DND-41 (cell line): ENCODE measurements around the gene IP6K2.

Source experiments
- ATAC-seq: fragments of 200-7000 bp; cut with Tn5 transposase; 3 replicates; pipeline ENCODE4 v1.9.1; 2021; ENCODE audit warnings: low read depth; ENCODE audit not compliant: insufficient read depth
- DNase-seq: peaks from one replicate; pipeline ENCODE4 v3.0.0-alpha.2; 2020
- H2AFZ ChIP-seq: 2 replicates; pipeline ENCODE4 v1.6.0; 2012; ENCODE audit warnings: low read depth, low read length
- H3K27ac ChIP-seq: 2 replicates; pipeline ENCODE4 v1.5.1; 2012; ENCODE audit warnings: low read length, inconsistent platforms
- H3K27me3 ChIP-seq: fragments of 200-600 bp; sonication (generic); 2 replicates; pipeline ENCODE4 v1.6.0; 2012; ENCODE audit warnings: low read length, mild to moderate bottlenecking, inconsistent platforms; ENCODE audit not compliant: insufficient read depth, poor library complexity
- H3K36me3 ChIP-seq: 2 replicates; pipeline ENCODE4 v1.5.1; 2012; ENCODE audit warnings: low read length, inconsistent platforms; ENCODE audit not compliant: insufficient read depth
- H3K4me1 ChIP-seq: 2 replicates; pipeline ENCODE4 v1.5.1; 2012; ENCODE audit warnings: mild to moderate bottlenecking, low read length; ENCODE audit not compliant: insufficient read depth
- H3K4me2 ChIP-seq: 2 replicates; pipeline ENCODE4 v1.6.0; 2012; ENCODE audit warnings: mild to moderate bottlenecking, moderate library complexity, low read length, inconsistent platforms; ENCODE audit not compliant: insufficient read depth
- H3K4me3 ChIP-seq, 2 experiments: fragments of 200-600 bp in 1 of 2; shearing (Covaris generic) in 1 of 2; 2 replicates each; pipeline ENCODE4 v1.5.1; 2012 to 2016; ENCODE audit warnings: inconsistent platforms in 2 of 2, low read length in 2 of 2, mild to moderate bottlenecking in 2 of 2, low read depth in 1 of 2, moderate library complexity in 1 of 2
- H3K79me2 ChIP-seq: 2 replicates; pipeline ENCODE4 v1.6.0; 2012; ENCODE audit warnings: low read length, inconsistent platforms; ENCODE audit not compliant: insufficient read depth
- H3K9ac ChIP-seq: 2 replicates; pipeline ENCODE4 v1.6.0; 2012; ENCODE audit warnings: low read depth, mild to moderate bottlenecking, inconsistent platforms, low read length, moderate library complexity
- H3K9me3 ChIP-seq: 2 replicates; pipeline ENCODE4 v1.5.1; 2012; ENCODE audit warnings: low read length, moderate library complexity, mild to moderate bottlenecking, inconsistent platforms; ENCODE audit not compliant: insufficient read depth, severe bottlenecking
- H4K20me1 ChIP-seq: 2 replicates; pipeline ENCODE4 v1.6.0; 2012; ENCODE audit warnings: low read length; ENCODE audit not compliant: insufficient read depth
- CTCF ChIP-seq: IDR thresholded peaks from 2 replicates; pipeline ENCODE4 v1.5.1; 2012; ENCODE audit warnings: borderline replicate concordance, low read length, moderate library complexity, mild to moderate bottlenecking; ENCODE audit not compliant: poor library complexity, severe bottlenecking; ENCODE audit errors: extremely low read depth
- EZH2 ChIP-seq: IDR thresholded peaks from 3 replicates; pipeline ENCODE4 v1.6.1; 2012; ENCODE audit warnings: borderline replicate concordance, low read depth, mild to moderate bottlenecking, moderate library complexity, low read length, inconsistent platforms; ENCODE audit not compliant: severe bottlenecking

IP6K2 gene

DNA sequence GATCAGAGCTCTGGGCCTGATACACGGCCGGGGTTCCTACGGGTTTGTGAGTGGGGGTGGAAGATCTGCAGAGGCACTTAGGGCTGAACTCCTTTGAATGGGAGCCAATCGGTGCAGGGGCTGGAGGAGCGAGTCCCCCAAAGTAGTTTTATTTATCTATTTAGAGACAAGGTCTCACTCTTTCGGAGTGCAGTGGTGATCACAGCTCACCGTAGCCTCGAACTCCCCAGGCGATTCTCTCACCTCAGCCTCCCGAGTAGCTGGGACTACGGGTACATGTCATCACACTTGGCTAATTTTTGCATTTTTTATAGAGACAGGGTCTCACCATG lies 52.7 kb downstream of the IP6K2 start:
- DNase-seq = no peak
- H3K79me2 ChIP-seq = no peaks in the 10 kb centered on the region
- H3K4me3 ChIP-seq = no peak overlapping the region
- no peak for ATAC-seq
- H3K4me1 ChIP-seq = no peaks in the 10 kb centered on the region
- H2AFZ ChIP-seq = no peak overlapping the region
- peaks cover 5% of the 10 kb centered on the region; the same call in 1 of the 2 replicates for H3K36me3 ChIP-seq
- no peaks in the 10 kb centered on the region for H4K20me1 ChIP-seq
- no peak overlapping the region for H3K9ac ChIP-seq
- H3K9me3 ChIP-seq = no peaks in the 10 kb centered on the region
- TF ChIP-seq EZH2 (no peak), CTCF (no peak)
- no peak overlapping the region for H3K4me2 ChIP-seq
- no peak overlapping the region for H3K27ac ChIP-seq
- H3K27me3 ChIP-seq = no peaks in the 10 kb centered on the region

DNA sequence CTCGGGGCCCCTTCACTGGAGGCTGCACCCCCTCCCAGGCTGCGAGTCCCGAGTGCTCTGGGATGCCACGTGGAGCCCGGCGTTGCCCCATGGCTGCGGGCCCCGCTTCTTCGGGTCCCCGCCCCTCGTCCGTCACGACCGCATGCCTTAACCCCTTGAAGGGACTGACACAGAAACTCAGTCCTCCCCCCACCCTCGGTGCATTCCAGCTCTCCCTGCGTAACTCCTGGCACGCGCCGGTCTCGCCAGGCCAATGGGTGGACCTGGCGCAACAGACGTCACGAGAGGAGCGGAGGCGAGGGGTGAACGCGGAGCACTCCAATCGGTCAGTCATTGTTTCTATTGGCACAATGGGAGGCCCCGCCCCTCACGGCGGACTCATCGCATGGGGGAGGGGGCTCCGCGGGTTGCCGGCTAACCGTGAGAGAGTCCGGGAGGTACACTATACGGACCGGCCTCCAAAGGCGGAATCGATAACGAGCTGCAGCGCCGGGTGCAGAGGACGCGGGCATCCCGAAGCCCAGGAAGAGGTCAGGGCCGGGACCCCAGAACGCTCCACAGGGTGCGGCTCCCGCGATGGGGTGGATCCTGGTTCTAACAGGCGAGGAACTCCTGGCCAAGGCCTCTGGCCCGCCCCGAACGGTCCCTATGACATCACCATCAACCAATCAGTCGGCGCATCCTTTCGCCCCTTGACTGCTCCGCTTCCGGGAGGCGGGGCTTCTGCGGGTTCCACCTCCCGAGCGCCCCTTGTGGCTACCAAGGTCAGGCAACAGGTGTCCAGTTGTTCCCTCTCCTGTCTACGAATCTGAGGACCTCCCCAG lies 53.3 kb downstream of the IP6K2 start:
- H2AFZ ChIP-seq = no peak overlapping the region
- no peaks in the 10 kb centered on the region for H3K4me1 ChIP-seq
- no peak for DNase-seq
- H3K79me2 ChIP-seq = no peaks in the 10 kb centered on the region
- H3K9ac ChIP-seq = no peak overlapping the region
- no peaks in the 10 kb centered on the region for H3K27me3 ChIP-seq
- H3K27ac ChIP-seq = no peak overlapping the region
- H3K9me3 ChIP-seq = no peaks in the 10 kb centered on the region
- TF ChIP-seq CTCF (no peak), EZH2 (no peak)
- no peak for ATAC-seq
- H3K36me3 ChIP-seq = peaks cover 5% of the 10 kb centered on the region; the same call in 1 of the 2 replicates
- H3K4me2 ChIP-seq = no peak overlapping the region
- no peak overlapping the region for H3K4me3 ChIP-seq
- no peaks in the 10 kb centered on the region for H4K20me1 ChIP-seq

- H3K36me3 ChIP-seq = peaks cover 5% of the 10 kb centered on the region; the same call in 1 of the 2 replicates
- H3K4me2 ChIP-seq = no peak within 1 kb of the TSS
- H4K20me1 ChIP-seq = no peaks in the 10 kb centered on the region
- TF ChIP-seq EZH2 (no peak), CTCF (no peak)
- no peak within 1 kb of the TSS for H3K27ac ChIP-seq
- H3K4me3 ChIP-seq = no peak within 1 kb of the TSS
- no peak within 1 kb of the TSS for H3K9ac ChIP-seq
- no peaks in the 10 kb centered on the region for H3K9me3 ChIP-seq
- DNase-seq = no peak
- H3K79me2 ChIP-seq = no peaks in the 10 kb centered on the region
- ATAC-seq = no peak
- H3K4me1 ChIP-seq = no peaks in the 10 kb centered on the region
- H2AFZ ChIP-seq = no peak within 1 kb of the TSS
- H3K27me3 ChIP-seq = no peaks in the 10 kb centered on the region
These were observed 54.1 kb downstream of the IP6K2 start, which contains the start of gene CELSR3 for GRCh38 chr3:48662753-48663488. TSS of gene CELSR3 (minus strand) at chr3:48662886. CDS start at chr3:48662634, 252 bp downstream.
